Hematopoietic multipotent progenitor cell (in vitro differentiated cells): ENCODE results near the gene NFRKB. TPM values are rescaled to one million over a fixed set of nuclear protein-coding genes. Genes with fewer than 3 reads are reported as not detected.
A peak's percentile ranks its signal among the peaks of the same experiment; 100 is the strongest.

Experiments used
- DNase-seq, 3 donors: peaks; one replicate each; pipeline ENCODE4 v3.0.0-alpha.2; 2011 to 2015; ENCODE audit warnings: low read depth in 2 of 3, low spot score in 2 of 3
- total RNA-seq: library from RNA; depleted of rRNA; stranded (reverse); fragments of >200 nt; gene quantifications from one replicate; pipeline ENCODE4 v1.2.3, GENCODE V29; 2012

Gene NFRKB
- total RNA-seq, result 48.2 TPM

GRCh38 chr11:129895126-129896041 lies at the start of gene NFRKB:
TSS of gene NFRKB (minus strand) at chr11:129895578. CDS start at chr11:129892849, 2,729 bp downstream.
- DNase-seq, result peak; percentile 72 to 84 (median 74)

GRCh38 chr11:129944696-129945095 lies 49.3 kb upstream of the NFRKB start:
- DNase-seq, result no peak

GRCh38 chr11:129943036-129943435 lies 47.7 kb upstream of the NFRKB start:
- no peak for DNase-seq

- no peak for DNase-seq
Measured at GRCh38 chr11:129939510-129939909, 44.1 kb upstream of the NFRKB start.

- no peak for DNase-seq
Measured at GRCh38 chr11:129938764-129939163, 43.4 kb upstream of the NFRKB start.

- DNase-seq, result no peak
Measured at GRCh38 chr11:129937592-129938238, 42.3 kb upstream of the NFRKB start.

GRCh38 chr11:129935723-129936122 lies 40.3 kb upstream of the NFRKB start:
- no peak for DNase-seq

- DNase-seq, result no peak
Measured at GRCh38 chr11:129933891-129934290, 38.5 kb upstream of the NFRKB start.

GRCh38 chr11:129933262-129933661 lies 37.9 kb upstream of the NFRKB start:
- no peak for DNase-seq

GRCh38 chr11:129932381-129933067 lies 37.1 kb upstream of the NFRKB start:
- DNase-seq, result no peak

- no peak for DNase-seq
Measured at GRCh38 chr11:129930743-129931142, 35.4 kb upstream of the NFRKB start.

- no peak for DNase-seq
Measured at GRCh38 chr11:129930296-129930695, 34.9 kb upstream of the NFRKB start.

GRCh38 chr11:129929721-129930120 lies 34.3 kb upstream of the NFRKB start:
- no peak for DNase-seq

- DNase-seq, result no peak
Measured at GRCh38 chr11:129928923-129929692, 33.7 kb upstream of the NFRKB start.

- DNase-seq, result no peak
Measured at GRCh38 chr11:129922674-129923073, 27.3 kb upstream of the NFRKB start.

GRCh38 chr11:129918361-129918760 lies 23.0 kb upstream of the NFRKB start:
- no peak for DNase-seq

- no peak for DNase-seq
Measured at GRCh38 chr11:129917231-129917630, 21.9 kb upstream of the NFRKB start.

GRCh38 chr11:129911298-129911697 lies 15.9 kb upstream of the NFRKB start:
- DNase-seq, result no peak

GRCh38 chr11:129910360-129910759 lies 15.0 kb upstream of the NFRKB start:
- DNase-seq, result no peak

GRCh38 chr11:129905402-129905801 lies 10.0 kb upstream of the NFRKB start:
- no peak for DNase-seq

GRCh38 chr11:129896062-129896461 lies 684 bp upstream of the NFRKB start:
- DNase-seq, result no peak
